ENCODE measurements around the gene HSDL2.

HSDL2 gene

GRCh38 chr9:112396872-112397271 is 17.0 kb downstream of the HSDL2 start:
- Histone ChIP-seq H3K9me3 (replicated peaks in 1 of 2; ENCODE audit: control insufficient read depth in 2 of 2, insufficient read depth in 1 of 2, low read depth in 1 of 2, low read length in 2 of 2) (peaks cover 0 to 16% of the 10 kb centered on the region in 2 donors), H3K9ac (ENCODE audit: low read depth, low read length, poor library complexity) (no peak overlapping the region), H2BK120ac (ENCODE audit: low read depth, low read length) (no peak overlapping the region), H3K79me1 (ENCODE audit: low read depth, low read length) (no peaks in the 10 kb centered on the region), H2BK15ac (ENCODE audit: low read length) (no peak overlapping the region), H3K36me3 (replicated peaks in 1 of 2; ENCODE audit: control insufficient read depth in 2 of 2, insufficient read depth in 2 of 2, low read length in 2 of 2) (peaks cover 0 to 8% of the 10 kb centered on the region in 2 donors), H3K4me2 (ENCODE audit: insufficient read depth, low read length, poor library complexity, severe bottlenecking) (no peak overlapping the region), H4K8ac (ENCODE audit: low read depth, low read length) (no peak overlapping the region), H3K27me3 (ENCODE audit: control insufficient read depth in 3 of 3, insufficient read depth in 3 of 3, low read depth in 1 of 3, low read length in 3 of 3) (no peaks in the 10 kb centered on the region), H3K4me1 (ENCODE audit: control insufficient read depth in 2 of 2, insufficient read depth in 1 of 2, low read depth in 1 of 2, low read length in 2 of 2) (no peaks in the 10 kb centered on the region), H3K27ac (replicated peaks; ENCODE audit: low read length) (no peak overlapping the region), H2AFZ (ENCODE audit: low read length) (no peak overlapping the region), H3K4ac (ENCODE audit: low read length) (no peak overlapping the region), H2BK5ac (ENCODE audit: low read length) (no peak overlapping the region), H4K91ac (ENCODE audit: low read depth, low read length, poor library complexity) (no peak overlapping the region), H3K14ac (ENCODE audit: low read length) (no peak overlapping the region), H3K18ac (ENCODE audit: low read length) (no peak overlapping the region), H2BK12ac (ENCODE audit: low read length) (no peak overlapping the region), H2AK5ac (ENCODE audit: low read depth, low read length) (no peak overlapping the region), H3K23ac (ENCODE audit: low read depth, low read length, poor library complexity) (no peak overlapping the region), H3K4me3 (ENCODE audit: low read length in 2 of 2) (no peak overlapping the region)
- WGBS, 2 donors (ENCODE audit: extremely low coverage in 2 of 2, insufficient read length in 2 of 2, insufficient replicate concordance in 1 of 2): no CpG with 5 or more reads among the region's 9 CpGs
- DNase-seq (ENCODE audit: low spot score): no peak

GRCh38 chr9:112401175-112401815 is 21.4 kb downstream of the HSDL2 start:
- peaks cover 0 to 23% of the 10 kb centered on the region in 2 donors for H3K36me3 ChIP-seq (replicated peaks in 1 of 2; ENCODE audit: control insufficient read depth in 2 of 2, insufficient read depth in 2 of 2, low read length in 2 of 2)
- no peak overlapping the region for H3K9ac ChIP-seq (ENCODE audit: low read depth, low read length, poor library complexity)
- H2BK15ac ChIP-seq (ENCODE audit: low read length): no peak overlapping the region
- H3K4me2 ChIP-seq (ENCODE audit: insufficient read depth, low read length, poor library complexity, severe bottlenecking): no peak overlapping the region
- H3K23ac ChIP-seq (ENCODE audit: low read depth, low read length, poor library complexity): no peak overlapping the region
- no peak overlapping the region for H2BK12ac ChIP-seq (ENCODE audit: low read length)
- H2BK120ac ChIP-seq (ENCODE audit: low read depth, low read length): no peak overlapping the region
- no peak overlapping the region for H2BK5ac ChIP-seq (ENCODE audit: low read length)
- H3K18ac ChIP-seq (ENCODE audit: low read length): no peak overlapping the region
- H3K27ac ChIP-seq (replicated peaks; ENCODE audit: low read length): no peak overlapping the region
- H3K79me1 ChIP-seq (ENCODE audit: low read depth, low read length): no peaks in the 10 kb centered on the region
- no peak overlapping the region for H2AFZ ChIP-seq (ENCODE audit: low read length)
- H3K14ac ChIP-seq (ENCODE audit: low read length): no peak overlapping the region
- H3K9me3 ChIP-seq (replicated peaks in 1 of 2; ENCODE audit: control insufficient read depth in 2 of 2, insufficient read depth in 1 of 2, low read depth in 1 of 2, low read length in 2 of 2): peaks cover 0 to 11% of the 10 kb centered on the region in 2 donors
- no peak overlapping the region for H4K8ac ChIP-seq (ENCODE audit: low read depth, low read length)
- no CpG with 5 or more reads among the region's 6 CpGs for WGBS, 2 donors (ENCODE audit: extremely low coverage in 2 of 2, insufficient read length in 2 of 2, insufficient replicate concordance in 1 of 2)
- no peaks in the 10 kb centered on the region for H3K27me3 ChIP-seq (ENCODE audit: control insufficient read depth in 3 of 3, insufficient read depth in 3 of 3, low read depth in 1 of 3, low read length in 3 of 3)
- H4K91ac ChIP-seq (ENCODE audit: low read depth, low read length, poor library complexity): no peak overlapping the region
- H2AK5ac ChIP-seq (ENCODE audit: low read depth, low read length): no peak overlapping the region
- H3K4ac ChIP-seq (ENCODE audit: low read length): no peak overlapping the region
- no peak overlapping the region for H3K4me3 ChIP-seq (ENCODE audit: low read length in 2 of 2)
- H3K4me1 ChIP-seq (ENCODE audit: control insufficient read depth in 2 of 2, insufficient read depth in 1 of 2, low read depth in 1 of 2, low read length in 2 of 2): no peaks in the 10 kb centered on the region
- DNase-seq (ENCODE audit: low spot score): no peak

GRCh38 chr9:112403614-112404201 is 23.8 kb downstream of the HSDL2 start:
- Histone ChIP-seq H3K79me1 (ENCODE audit: low read depth, low read length) (no peaks in the 10 kb centered on the region), H3K23ac (ENCODE audit: low read depth, low read length, poor library complexity) (no peak overlapping the region), H4K8ac (ENCODE audit: low read depth, low read length) (no peak overlapping the region), H3K36me3 (replicated peaks in 1 of 2; ENCODE audit: control insufficient read depth in 2 of 2, insufficient read depth in 2 of 2, low read length in 2 of 2) (peaks cover 0 to 36% of the 10 kb centered on the region in 2 donors), H3K9ac (ENCODE audit: low read depth, low read length, poor library complexity) (no peak overlapping the region), H2AK5ac (ENCODE audit: low read depth, low read length) (no peak overlapping the region), H3K14ac (ENCODE audit: low read length) (no peak overlapping the region), H3K4ac (ENCODE audit: low read length) (no peak overlapping the region), H2BK15ac (ENCODE audit: low read length) (no peak overlapping the region), H3K27me3 (ENCODE audit: control insufficient read depth in 3 of 3, insufficient read depth in 3 of 3, low read depth in 1 of 3, low read length in 3 of 3) (no peaks in the 10 kb centered on the region), H3K4me1 (ENCODE audit: control insufficient read depth in 2 of 2, insufficient read depth in 1 of 2, low read depth in 1 of 2, low read length in 2 of 2) (no peaks in the 10 kb centered on the region), H2BK12ac (ENCODE audit: low read length) (no peak overlapping the region), H3K4me2 (ENCODE audit: insufficient read depth, low read length, poor library complexity, severe bottlenecking) (no peak overlapping the region), H3K18ac (ENCODE audit: low read length) (no peak overlapping the region), H3K27ac (replicated peaks; ENCODE audit: low read length) (no peak overlapping the region), H2AFZ (ENCODE audit: low read length) (no peak overlapping the region), H4K91ac (ENCODE audit: low read depth, low read length, poor library complexity) (no peak overlapping the region), H3K4me3 (ENCODE audit: low read length in 2 of 2) (no peak overlapping the region), H2BK5ac (ENCODE audit: low read length) (no peak overlapping the region), H2BK120ac (ENCODE audit: low read depth, low read length) (no peak overlapping the region), H3K9me3 (replicated peaks in 1 of 2; ENCODE audit: control insufficient read depth in 2 of 2, insufficient read depth in 1 of 2, low read depth in 1 of 2, low read length in 2 of 2) (peaks cover 0 to 4% of the 10 kb centered on the region in 2 donors)
- no peak for DNase-seq (ENCODE audit: low spot score)
- WGBS, 2 donors (ENCODE audit: extremely low coverage in 2 of 2, insufficient read length in 2 of 2, insufficient replicate concordance in 1 of 2): no CpG with 5 or more reads among the region's 4 CpGs

- H3K9me3 ChIP-seq (replicated peaks in 1 of 2; ENCODE audit: control insufficient read depth in 2 of 2, insufficient read depth in 1 of 2, low read depth in 1 of 2, low read length in 2 of 2): no peaks in the 10 kb centered on the region
- H3K9ac ChIP-seq (ENCODE audit: low read depth, low read length, poor library complexity): no peak overlapping the region
- H3K27me3 ChIP-seq (ENCODE audit: control insufficient read depth in 3 of 3, insufficient read depth in 3 of 3, low read depth in 1 of 3, low read length in 3 of 3): no peaks in the 10 kb centered on the region
- no peak overlapping the region for H4K8ac ChIP-seq (ENCODE audit: low read depth, low read length)
- H3K4ac ChIP-seq (ENCODE audit: low read length): no peak overlapping the region
- no peak overlapping the region for H2BK15ac ChIP-seq (ENCODE audit: low read length)
- H2BK120ac ChIP-seq (ENCODE audit: low read depth, low read length): no peak overlapping the region
- no CpG with 5 or more reads among the region's 3 CpGs for WGBS, 2 donors (ENCODE audit: extremely low coverage in 2 of 2, insufficient read length in 2 of 2, insufficient replicate concordance in 1 of 2)
- no peak overlapping the region for H3K27ac ChIP-seq (replicated peaks; ENCODE audit: low read length)
- no peak overlapping the region for H2AFZ ChIP-seq (ENCODE audit: low read length)
- no peak overlapping the region for H2BK12ac ChIP-seq (ENCODE audit: low read length)
- H2AK5ac ChIP-seq (ENCODE audit: low read depth, low read length): no peak overlapping the region
- no peaks in the 10 kb centered on the region for H3K79me1 ChIP-seq (ENCODE audit: low read depth, low read length)
- H2BK5ac ChIP-seq (ENCODE audit: low read length): no peak overlapping the region
- H4K91ac ChIP-seq (ENCODE audit: low read depth, low read length, poor library complexity): no peak overlapping the region
- no peaks in the 10 kb centered on the region for H3K4me1 ChIP-seq (ENCODE audit: control insufficient read depth in 2 of 2, insufficient read depth in 1 of 2, low read depth in 1 of 2, low read length in 2 of 2)
- no peak overlapping the region for H3K4me3 ChIP-seq (ENCODE audit: low read length in 2 of 2)
- no peak overlapping the region for H3K4me2 ChIP-seq (ENCODE audit: insufficient read depth, low read length, poor library complexity, severe bottlenecking)
- no peak overlapping the region for H3K18ac ChIP-seq (ENCODE audit: low read length)
- no peak for DNase-seq (ENCODE audit: low spot score)
- no peak overlapping the region for H3K14ac ChIP-seq (ENCODE audit: low read length)
- H3K36me3 ChIP-seq (replicated peaks in 1 of 2; ENCODE audit: control insufficient read depth in 2 of 2, insufficient read depth in 2 of 2, low read length in 2 of 2): peaks cover 0 to 42% of the 10 kb centered on the region in 2 donors
- H3K23ac ChIP-seq (ENCODE audit: low read depth, low read length, poor library complexity): no peak overlapping the region
These were observed 24.6 kb downstream of the HSDL2 start for GRCh38 chr9:112404508-112404932.
